Neuronal stem cell (in vitro differentiated cells): ENCODE results near the gene DNAH8.

Experiments
- DNase-seq: peaks from one replicate; pipeline ENCODE4 v3.0.0-alpha.2; 2013; ENCODE audit warnings: low spot score
- H2AFZ ChIP-seq: one replicate; pipeline ENCODE4 v1.6.1; 2013; ENCODE audit warnings: mild to moderate bottlenecking, low read length, inconsistent platforms
- H2AK5ac ChIP-seq: 2 replicates; pipeline ENCODE4 v1.6.1; 2013; ENCODE audit warnings: low read depth, mild to moderate bottlenecking, inconsistent platforms, low read length, moderate library complexity, mixed read lengths
- H2BK120ac ChIP-seq: 2 replicates; pipeline ENCODE4 v1.6.1; 2013; ENCODE audit warnings: low read depth, mild to moderate bottlenecking, inconsistent platforms, low read length, moderate library complexity, mixed read lengths
- H2BK12ac ChIP-seq: one replicate; pipeline ENCODE4 v1.6.1; 2013; ENCODE audit warnings: low read length, inconsistent platforms
- H2BK15ac ChIP-seq: 2 replicates; pipeline ENCODE4 v1.6.1; 2013; ENCODE audit warnings: mild to moderate bottlenecking, low read length, inconsistent platforms, mixed read lengths
- H2BK5ac ChIP-seq: one replicate; pipeline ENCODE4 v1.6.1; 2013; ENCODE audit warnings: inconsistent platforms, mild to moderate bottlenecking, low read length, moderate library complexity
- H3K14ac ChIP-seq: one replicate; pipeline ENCODE4 v1.6.1; 2013; ENCODE audit warnings: low read length, inconsistent platforms
- H3K18ac ChIP-seq: 2 replicates; pipeline ENCODE4 v1.6.1; 2013; ENCODE audit warnings: low read length, inconsistent platforms
- H3K23ac ChIP-seq: 2 replicates; pipeline ENCODE4 v1.6.1; 2013; ENCODE audit warnings: low read depth, mild to moderate bottlenecking, mixed read lengths, low read length, inconsistent platforms; ENCODE audit not compliant: poor library complexity
- H3K27ac ChIP-seq: replicated peaks from 3 replicates; pipeline ENCODE4 v1.5.1; 2013; ENCODE audit warnings: low read length, inconsistent platforms
- H3K27me3 ChIP-seq, 3 experiments: 2 replicates each; pipeline ENCODE4 v1.6.1; 2013; ENCODE audit warnings: low read length in 3 of 3, mild to moderate bottlenecking in 2 of 3, inconsistent platforms in 1 of 3, low read depth in 1 of 3, mixed read lengths in 1 of 3, moderate library complexity in 1 of 3; ENCODE audit not compliant: control insufficient read depth in 3 of 3, insufficient read depth in 3 of 3
- H3K36me3 ChIP-seq, 2 donors: replicated peaks in 1 of 2; 2 replicates each; pipeline ENCODE4 v1.6.1; 2013; ENCODE audit warnings: low read length in 2 of 2; ENCODE audit not compliant: control insufficient read depth in 2 of 2, insufficient read depth in 2 of 2
- H3K4ac ChIP-seq: 2 replicates; pipeline ENCODE4 v1.6.1; 2013; ENCODE audit warnings: inconsistent platforms, mild to moderate bottlenecking, low read length, moderate library complexity
- H3K4me1 ChIP-seq, 2 donors: 1 replicate in 1 of 2; 2 replicates in 1 of 2; pipeline ENCODE4 v1.6.1; 2013; ENCODE audit warnings: low read length in 2 of 2, low read depth in 1 of 2; ENCODE audit not compliant: control insufficient read depth in 2 of 2, insufficient read depth in 1 of 2
- H3K4me2 ChIP-seq: one replicate; pipeline ENCODE4 v1.6.1; 2013; ENCODE audit warnings: mild to moderate bottlenecking, low read length, inconsistent platforms; ENCODE audit not compliant: insufficient read depth, poor library complexity, severe bottlenecking
- H3K4me3 ChIP-seq, 2 donors: 2 replicates each; pipeline ENCODE4 v1.5.1; 2013; ENCODE audit warnings: low read length in 2 of 2, mild to moderate bottlenecking in 2 of 2, inconsistent platforms in 1 of 2, moderate library complexity in 1 of 2
- H3K79me1 ChIP-seq: one replicate; pipeline ENCODE4 v1.6.1; 2013; ENCODE audit warnings: low read depth, mild to moderate bottlenecking, inconsistent platforms, low read length, moderate library complexity
- H3K9ac ChIP-seq: one replicate; pipeline ENCODE4 v1.6.1; 2013; ENCODE audit warnings: mild to moderate bottlenecking, low read depth, low read length, inconsistent platforms; ENCODE audit not compliant: poor library complexity
- H3K9me3 ChIP-seq, 2 donors: replicated peaks in 1 of 2; 2 replicates each; pipeline versions ENCODE3 to v1.6.1; 2013; ENCODE audit warnings: low read length in 2 of 2, mild to moderate bottlenecking in 2 of 2, inconsistent platforms in 1 of 2, low read depth in 1 of 2, mixed read lengths in 1 of 2, moderate library complexity in 1 of 2; ENCODE audit not compliant: control insufficient read depth in 2 of 2, insufficient read depth in 1 of 2
- H4K8ac ChIP-seq: one replicate; pipeline ENCODE4 v1.6.1; 2013; ENCODE audit warnings: low read depth, mild to moderate bottlenecking, inconsistent platforms, low read length, moderate library complexity
- H4K91ac ChIP-seq: one replicate; pipeline ENCODE4 v1.6.1; 2013; ENCODE audit warnings: low read length, low read depth, mild to moderate bottlenecking, inconsistent platforms; ENCODE audit not compliant: poor library complexity
- WGBS, 2 donors: extraction: QIAGEN DNeasy Blood & Tissue Kit; methylation state at CpG; one replicate each; pipeline ENCODE4 v1.1.7; 2013; ENCODE audit warnings: missing lambda C conversion rate in 2 of 2, mixed read lengths in 1 of 2; ENCODE audit not compliant: insufficient read length in 2 of 2, insufficient replicate concordance in 1 of 2; ENCODE audit errors: extremely low coverage in 2 of 2; 5-methylcytosine and 5-hydroxymethylcytosine counted together

Gene DNAH8

DNA sequence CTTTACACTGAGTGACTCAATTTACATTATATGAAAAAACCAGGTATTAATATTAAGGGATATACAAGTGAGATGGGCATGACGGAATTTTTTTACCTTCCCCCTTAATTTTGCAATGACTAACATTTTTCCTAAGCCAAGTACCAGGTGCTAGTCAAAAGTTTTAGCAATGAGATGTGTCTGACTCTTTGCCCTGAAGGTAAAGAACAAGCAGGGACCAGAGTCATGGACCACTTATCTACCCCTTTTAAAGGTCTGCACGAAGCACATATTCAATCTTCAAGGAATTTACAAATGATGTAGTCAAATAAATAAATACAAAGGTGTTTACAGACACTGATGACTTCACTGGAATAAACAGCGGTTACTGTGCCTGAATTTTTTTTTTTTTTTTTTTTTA is 13.6 kb upstream of the DNAH8 start:
- no CpG with 5 or more reads among the region's 3 CpGs for WGBS, 2 donors
- Histone ChIP-seq H4K8ac (no peak overlapping the region), H2BK15ac (no peak overlapping the region), H3K36me3 (peaks cover 8 to 40% of the 10 kb centered on the region in 2 donors), H2BK5ac (no peak overlapping the region), H4K91ac (no peak overlapping the region), H3K79me1 (peaks cover 3% of the 10 kb centered on the region), H2AK5ac (no peak overlapping the region), H3K4me3 (peak overlapping the region in 1 of 2 donors; percentile 19), H3K9ac (no peak overlapping the region), H2BK120ac (no peak overlapping the region), H2AFZ (no peak overlapping the region), H2BK12ac (no peak overlapping the region), H3K4me2 (no peak overlapping the region), H3K4me1 (peaks cover 0 to 2% of the 10 kb centered on the region in 2 donors), H3K9me3 (peaks cover 8 to 40% of the 10 kb centered on the region in 2 donors), H3K4ac (no peak overlapping the region), H3K27me3 (no peaks in the 10 kb centered on the region), H3K23ac (no peak overlapping the region), H3K18ac (no peak overlapping the region), H3K27ac (no peak overlapping the region), H3K14ac (no peak overlapping the region)
- no peak for DNase-seq

DNA sequence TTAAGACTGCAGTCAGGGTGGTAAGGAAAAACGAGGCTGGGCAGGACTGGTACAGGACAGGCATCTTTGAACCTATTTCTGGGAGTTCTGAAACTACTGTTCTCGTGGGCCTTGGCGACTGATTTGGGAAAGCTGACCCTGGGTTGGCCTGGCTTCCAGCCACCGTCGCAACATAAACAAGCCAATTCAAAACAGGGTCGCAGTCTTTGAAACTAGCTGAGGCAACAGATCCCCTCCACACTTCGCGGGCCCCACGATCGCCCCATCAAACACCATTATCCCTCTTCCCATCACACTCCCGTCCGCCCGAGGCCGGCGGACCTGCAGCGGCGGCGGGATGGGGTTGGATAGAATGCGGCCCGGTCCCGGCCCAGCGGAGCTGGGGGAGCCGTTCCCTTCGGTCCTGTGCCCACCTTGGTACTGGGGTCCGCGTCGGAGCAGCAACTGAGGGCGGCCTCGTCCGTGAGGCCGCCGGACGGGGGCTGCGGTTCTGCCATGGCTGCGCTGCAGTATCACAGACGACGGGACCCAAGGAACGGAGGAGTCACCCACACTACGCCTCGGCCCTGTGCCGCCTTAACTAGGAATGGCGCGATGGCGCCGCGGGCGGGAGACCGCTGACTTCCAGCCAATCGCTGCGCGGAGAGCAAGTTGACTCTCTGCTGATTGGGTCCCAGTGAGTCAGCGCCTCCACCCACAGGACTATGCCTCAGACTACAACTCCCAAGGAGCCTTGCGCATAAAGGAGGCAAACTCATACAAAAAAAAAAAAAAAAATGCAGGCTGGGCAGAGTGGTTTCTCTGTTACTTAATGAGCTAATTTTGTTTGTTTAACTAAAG is 12.3 kb upstream of the DNAH8 start, which contains the start of gene GLO1:
GLO1 (minus strand) TSS at position 588 of the 840 bp plus-strand sequence; CDS start at position 497, 91 bp downstream.
- Histone ChIP-seq H3K36me3 (peaks cover 5 to 31% of the 10 kb centered on the region in 2 donors), H3K14ac (peak within 1 kb of the TSS; percentile 27), H2BK120ac (no peak within 1 kb of the TSS), H3K4me3 (peak within 1 kb of the TSS; percentile 80 to 94), H2BK5ac (no peak within 1 kb of the TSS), H3K4ac (peak within 1 kb of the TSS; percentile 79), H3K27me3 (no peaks in the 10 kb centered on the region), H2AFZ (peak within 1 kb of the TSS; percentile 92), H3K9me3 (peaks cover 8 to 31% of the 10 kb centered on the region in 2 donors), H3K18ac (peak within 1 kb of the TSS; percentile 86), H3K79me1 (peaks cover 3% of the 10 kb centered on the region), H3K9ac (peak within 1 kb of the TSS; percentile 84), H3K4me1 (peaks cover 0 to 2% of the 10 kb centered on the region in 2 donors), H4K91ac (no peak within 1 kb of the TSS), H3K23ac (peak within 1 kb of the TSS; percentile 99), H2BK15ac (no peak within 1 kb of the TSS), H3K27ac (peak within 1 kb of the TSS; percentile 54), H3K4me2 (peak within 1 kb of the TSS; percentile 74), H2AK5ac (peak within 1 kb of the TSS; percentile 44), H2BK12ac (no peak within 1 kb of the TSS), H4K8ac (no peak within 1 kb of the TSS)
- no CpG with 5 or more reads among the region's 53 CpGs for WGBS, 2 donors
- peak; percentile 94 for DNase-seq

DNA sequence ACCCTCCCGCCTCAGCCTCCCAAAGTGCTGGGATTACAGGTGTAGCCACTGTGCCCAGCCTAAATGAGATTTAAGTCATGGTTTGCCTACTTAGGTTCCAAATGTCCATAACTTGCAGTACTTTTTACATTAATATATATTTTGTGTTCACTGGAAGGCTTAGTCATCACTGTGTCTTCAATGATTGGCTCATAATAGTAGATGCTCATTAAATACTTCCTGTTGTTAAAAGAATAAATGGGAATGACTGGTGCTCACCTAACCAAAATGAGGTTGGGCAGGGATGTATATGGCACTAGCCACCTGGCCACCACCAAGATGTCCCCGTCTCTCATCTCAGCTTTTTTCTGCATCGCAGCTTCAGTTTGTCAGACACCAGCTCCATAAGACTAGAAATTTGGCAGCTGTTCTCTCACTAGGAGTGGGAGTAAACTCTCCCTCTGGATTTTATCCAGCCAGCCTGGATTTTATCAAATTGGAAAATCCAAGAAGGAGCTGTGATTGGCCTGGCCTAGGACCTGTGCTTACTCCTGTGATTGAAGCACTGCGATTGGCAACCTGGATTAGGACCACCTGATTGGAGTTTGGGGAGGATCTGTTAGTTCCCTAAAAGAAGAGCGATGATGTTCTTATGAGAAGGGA is 11.0 kb upstream of the DNAH8 start:
- no peak overlapping the region for H4K8ac ChIP-seq
- H3K4me3 ChIP-seq: no peak overlapping the region
- H3K9me3 ChIP-seq: peaks cover 7 to 21% of the 10 kb centered on the region in 2 donors
- no peak overlapping the region for H3K4ac ChIP-seq
- H2BK120ac ChIP-seq: no peak overlapping the region
- H2AK5ac ChIP-seq: no peak overlapping the region
- no peak overlapping the region for H4K91ac ChIP-seq
- DNase-seq: no peak
- H3K14ac ChIP-seq: no peak overlapping the region
- H3K27me3 ChIP-seq: no peaks in the 10 kb centered on the region
- peak overlapping the region; percentile 91 for H2AFZ ChIP-seq
- no peak overlapping the region for H3K18ac ChIP-seq
- H3K4me1 ChIP-seq: peaks cover 0 to 2% of the 10 kb centered on the region in 2 donors
- no peak overlapping the region for H3K23ac ChIP-seq
- H2BK15ac ChIP-seq: peak overlapping the region; percentile 15
- H3K79me1 ChIP-seq: peaks cover 3% of the 10 kb centered on the region
- WGBS, 2 donors: no CpG with 5 or more reads among the region's 5 CpGs
- no peak overlapping the region for H2BK5ac ChIP-seq
- H3K27ac ChIP-seq: no peak overlapping the region
- H3K4me2 ChIP-seq: no peak overlapping the region
- no peak overlapping the region for H3K9ac ChIP-seq
- H2BK12ac ChIP-seq: no peak overlapping the region
- H3K36me3 ChIP-seq: peaks cover 5 to 21% of the 10 kb centered on the region in 2 donors

DNA sequence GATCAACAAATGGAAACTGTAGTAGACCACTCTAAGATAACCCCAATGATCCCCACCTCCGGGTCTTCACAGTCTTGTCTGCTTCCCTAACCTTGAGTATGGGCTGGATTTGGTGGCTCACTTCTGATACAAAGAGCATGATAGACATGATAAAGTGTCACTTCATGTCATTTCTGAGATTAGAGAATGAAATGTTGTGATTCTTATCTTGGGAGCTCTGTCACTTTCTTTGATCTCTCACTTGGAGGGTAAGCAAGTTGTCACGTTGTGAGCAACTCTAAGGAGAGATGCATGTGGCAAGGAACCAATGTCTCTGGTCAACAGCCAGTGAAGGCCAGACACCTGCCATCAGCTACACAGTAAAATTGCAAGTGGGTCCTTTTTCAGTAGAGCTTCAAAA is 9.2 kb upstream of the DNAH8 start:
- no peak overlapping the region for H4K8ac ChIP-seq
- no peak overlapping the region for H2BK120ac ChIP-seq
- H3K4ac ChIP-seq: no peak overlapping the region
- no peak overlapping the region for H2BK12ac ChIP-seq
- H2BK15ac ChIP-seq: no peak overlapping the region
- no peak overlapping the region for H3K4me3 ChIP-seq
- WGBS, 2 donors: no CpG with 5 or more reads among the region's 2 CpGs
- H3K23ac ChIP-seq: no peak overlapping the region
- no peak overlapping the region for H3K14ac ChIP-seq
- H3K18ac ChIP-seq: no peak overlapping the region
- no peak for DNase-seq
- H2BK5ac ChIP-seq: no peak overlapping the region
- H3K27me3 ChIP-seq: no peaks in the 10 kb centered on the region
- H3K27ac ChIP-seq: no peak overlapping the region
- no peak overlapping the region for H2AFZ ChIP-seq
- no peak overlapping the region for H4K91ac ChIP-seq
- no peak overlapping the region for H2AK5ac ChIP-seq
- H3K4me2 ChIP-seq: no peak overlapping the region
- H3K4me1 ChIP-seq: peaks cover 0 to 2% of the 10 kb centered on the region in 2 donors
- H3K79me1 ChIP-seq: peaks cover 3% of the 10 kb centered on the region
- H3K9ac ChIP-seq: no peak overlapping the region
- peaks cover 1 to 8% of the 10 kb centered on the region in 2 donors for H3K9me3 ChIP-seq
- peaks cover 1 to 8% of the 10 kb centered on the region in 2 donors for H3K36me3 ChIP-seq
